GM12878 (cell line): ENCODE data around the gene GAS2L2. TPM values are rescaled to one million over a fixed set of nuclear protein-coding genes. Genes with fewer than 3 reads are reported as not detected.

Experiments
- ATAC-seq: fragments of 200-7000 bp; cut with Tn5 transposase; 3 replicates; pipeline ENCODE4 v1.9.1; 2020; ENCODE audit warnings: mild to moderate bottlenecking, moderate library complexity
- BruUV-seq: library from RNA; stranded (reverse); fragments of 400-500 nt; replicated peaks from 2 replicates; lab custom pipeline; 2021; lab: Mats Ljungman, UMichigan
- CTCF ChIA-PET: fragments of 300-600 bp; sonication (Branson Sonifier 250); formaldehyde crosslinking; extraction: SDS; loops from one replicate; lab custom pipeline; 2021; ENCODE audit warnings: inconsistent platforms; lab: Yijun Ruan, JAX
- POLR2A ChIA-PET: fragments of 350-600 bp; formaldehyde crosslinking; extraction: SDS; loops from one replicate; lab custom pipeline; 2021; ENCODE audit warnings: inconsistent platforms; lab: Charles Lee
- RAD21 ChIA-PET: fragments of 300-600 bp; sonication (Branson Sonifier 250); formaldehyde crosslinking; loops from one replicate; lab custom pipeline; 2023; ENCODE audit warnings: antibody characterized with exemption; ENCODE audit not compliant: unreplicated experiment; lab: Charles Lee
- SMC1A ChIA-PET: fragments of 300-600 bp; sonication (Branson Sonifier 250); formaldehyde crosslinking; loops from one replicate; lab custom pipeline; 2023; ENCODE audit not compliant: unreplicated experiment, uncharacterized antibody; lab: Charles Lee
- DNase-seq: peaks from one replicate; pipeline ENCODE4 v3.0.0-alpha.2; 2011; ENCODE audit warnings: low read depth, low spot score
- FAIRE-seq: peaks from 3 replicates; lab custom pipeline; 2011; peaks lifted over from hg19 to GRCh38; lab: Jason Lieb, UNC
- H2AFZ ChIP-seq: 2 replicates; pipeline ENCODE4 v1.6.0; 2011; ENCODE audit warnings: low read depth, low read length, control low read depth; ENCODE audit not compliant: control insufficient read depth
- H3K27ac ChIP-seq: 2 replicates; pipeline ENCODE4 v1.5.1; 2011; ENCODE audit warnings: control low read depth; ENCODE audit not compliant: control insufficient read depth, insufficient read depth
- H3K27me3 ChIP-seq, 2 experiments: replicated peaks in 1 of 2; 2 replicates each; pipeline versions ENCODE4 v1.6.0 to v1.6.1; 2011; ENCODE audit warnings: low read length in 1 of 2; ENCODE audit not compliant: control insufficient read depth in 2 of 2, insufficient read depth in 2 of 2
- H3K36me3 ChIP-seq, 2 experiments: 2 replicates each; pipeline ENCODE4 v1.5.1; 2011; ENCODE audit warnings: low read length in 1 of 2; ENCODE audit not compliant: control insufficient read depth in 2 of 2, insufficient read depth in 2 of 2
- H3K4me1 ChIP-seq: 2 replicates; pipeline ENCODE4 v1.6.1; 2011; ENCODE audit warnings: mild to moderate bottlenecking, low read length, moderate library complexity, mixed read lengths; ENCODE audit not compliant: control insufficient read depth, insufficient read depth
- H3K4me2 ChIP-seq: 2 replicates; pipeline ENCODE4 v1.6.0; 2011; ENCODE audit warnings: control low read depth; ENCODE audit not compliant: control insufficient read depth, insufficient read depth
- H3K4me3 ChIP-seq: fragments of 200-600 bp; sonication (generic); 2 replicates; pipeline ENCODE4 v1.5.1; 2016
- H3K79me2 ChIP-seq: 2 replicates; pipeline ENCODE4 v1.6.0; 2011; ENCODE audit warnings: low read length; ENCODE audit not compliant: control insufficient read depth, insufficient read depth
- H3K9ac ChIP-seq: 2 replicates; pipeline ENCODE4 v1.8.0; 2011; ENCODE audit warnings: low read length, control low read depth, mixed read lengths; ENCODE audit not compliant: control insufficient read depth, insufficient read depth
- H3K9me3 ChIP-seq: replicated peaks from 3 replicates; pipeline ENCODE4 v1.5.1; 2011; ENCODE audit warnings: mild to moderate bottlenecking, low read length; ENCODE audit not compliant: control insufficient read depth, insufficient read depth
- H4K20me1 ChIP-seq: 2 replicates; pipeline ENCODE4 v1.6.0; 2011; ENCODE audit not compliant: control insufficient read depth, insufficient read depth
- CREM ChIP-seq: IDR thresholded peaks from 2 replicates; pipeline ENCODE4 v1.6.1; 2014; ENCODE audit warnings: antibody characterized with exemption, low read depth
- IKZF2 ChIP-seq, 2 experiments: fragments of 450-650 bp; IDR thresholded peaks; 2 replicates each; pipeline ENCODE4 v1.6.1; 2017; ENCODE audit warnings: mild to moderate bottlenecking in 2 of 2, moderate library complexity in 2 of 2
- NRF1 ChIP-seq: conservative IDR thresholded peaks from 2 replicates; pipeline ENCODE4 v1.6.1; 2011; ENCODE audit warnings: mild to moderate bottlenecking, low read depth, low read length, improper control_type of control experiment
- SREBF2 ChIP-seq: IDR thresholded peaks from 2 replicates; pipeline ENCODE4 v1.6.1; 2012; ENCODE audit warnings: mild to moderate bottlenecking, low read length
- STAT1 ChIP-seq: fragments of 450-650 bp; conservative IDR thresholded peaks from 2 replicates; pipeline ENCODE4 v1.6.1; 2014; ENCODE audit warnings: antibody characterized with exemption, mild to moderate bottlenecking
- ZNF622 ChIP-seq: fragments of 450-650 bp; IDR thresholded peaks from 2 replicates; pipeline ENCODE4 v1.6.1; 2017; ENCODE audit warnings: mild to moderate bottlenecking, inconsistent platforms
- WGBS: methylation state at CpG from one replicate; pipeline ENCODE4 v1.1.6; 2016; ENCODE audit warnings: low lambda C conversion rate; ENCODE audit not compliant: insufficient replicate concordance, insufficient coverage; ENCODE audit errors: missing lambda C conversion rate; 5-methylcytosine and 5-hydroxymethylcytosine counted together
- in situ Hi-C: fragments of 300-500 bp; cut with MboI; formaldehyde crosslinking; loops from 9 replicates; pipeline ENCODE4 v1.14.3; 2018; ENCODE audit warnings: mixed read lengths
- intact Hi-C: fragments of 100-400 bp; cut with micrococcal nuclease; formaldehyde crosslinking; loops from one replicate; pipeline ENCODE4 v1.14.2; 2022; ENCODE audit not compliant: unreplicated experiment
- polyA plus RNA-seq, 11 experiments: library from polyadenylated mRNA; depleted of rRNA in 4 of 11; unstranded in 6 of 11; stranded (reverse) in 5 of 11; fragments of >200 nt; fragmentation: Nextera tagmentation in 4 of 11; fragmentation: Illumina TruSeq in 1 of 11; extraction: Ambion mirVana in 4 of 11; extraction: Trizol in 1 of 11; gene quantifications; 1 replicate in 1 of 11; 2 replicates in 10 of 11; pipeline versions ENCODE4 v1.2.1 to v1.2.3, GENCODE V29; 2011 to 2016; ENCODE audit warnings: inconsistent platforms in 2 of 11, missing spikeins in 2 of 11, low read depth in 1 of 11
- total RNA-seq, 4 experiments: library from RNA; depleted of rRNA in 3 of 4; stranded (reverse); fragments of >200 nt in 3 of 4; fragmentation: Illumina TruSeq in 1 of 4; extraction: Trizol in 1 of 4; gene quantifications; 2 replicates each; pipeline versions ENCODE4 v1.2.1 to v1.2.3, GENCODE V29; 2013 to 2021
- TF ChIP-seq, protein P1 (sequence below): IDR thresholded peaks from 2 replicates; pipeline ENCODE4 v1.6.1; 2012; ENCODE audit warnings: improper control_type of control experiment, low read depth, low read length; ENCODE audit not compliant: insufficient replicate concordance

Gene GAS2L2
- total and polyA plus RNA-seq, 10 of the 15 experiments (the other 5 are each of a cell fraction or from before 2014, with no cell fraction given): 0.01 TPM; not detected in 9

DNA sequence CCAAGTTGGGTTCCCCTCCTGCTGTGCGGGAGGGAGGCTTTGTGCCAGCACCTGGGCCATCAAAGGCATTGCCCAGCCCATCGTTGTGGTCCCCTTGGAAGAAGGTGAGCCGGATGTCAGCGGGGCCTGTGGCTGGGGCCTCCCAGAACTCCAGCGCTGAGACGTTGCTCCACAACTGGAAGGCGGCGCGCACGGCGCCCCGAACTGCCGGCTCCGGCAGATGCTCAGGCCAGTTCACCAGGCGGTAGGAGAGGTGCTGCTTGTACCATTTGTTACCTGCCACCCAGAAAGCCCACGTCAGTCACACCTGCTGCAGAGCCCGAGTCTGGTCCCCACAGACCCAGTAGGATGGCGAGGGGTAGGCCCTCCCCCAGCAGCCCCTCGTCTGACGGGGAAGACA, 20.1 kb upstream of the GAS2L2 start:
- no peaks in the 10 kb centered on the region for H3K4me1 ChIP-seq
- no TSS peak for BruUV-seq
- intact Hi-C loops: no loop called here
- H4K20me1 ChIP-seq: no peaks in the 10 kb centered on the region
- ATAC-seq: no peak
- no peak for DNase-seq
- no peak overlapping the region for H3K9ac ChIP-seq
- RAD21 ChIA-PET: no interaction called here
- CTCF ChIA-PET: no interaction called here
- no peaks in the 10 kb centered on the region for H3K9me3 ChIP-seq
- no peaks in the 10 kb centered on the region for H3K36me3 ChIP-seq
- in situ Hi-C loops: no loop called here
- POLR2A ChIA-PET: no interaction called here
- H3K79me2 ChIP-seq: no peaks in the 10 kb centered on the region
- WGBS: 42% methylated on average over 20 of the region's 20 CpGs
- TF ChIP-seq SREBF2: no peak
- no peak for TF ChIP-seq IKZF2 (IDR thresholded peaks at IDR 0.05)
- TF ChIP-seq STAT1: no peak
- TF ChIP-seq, protein P1, sequence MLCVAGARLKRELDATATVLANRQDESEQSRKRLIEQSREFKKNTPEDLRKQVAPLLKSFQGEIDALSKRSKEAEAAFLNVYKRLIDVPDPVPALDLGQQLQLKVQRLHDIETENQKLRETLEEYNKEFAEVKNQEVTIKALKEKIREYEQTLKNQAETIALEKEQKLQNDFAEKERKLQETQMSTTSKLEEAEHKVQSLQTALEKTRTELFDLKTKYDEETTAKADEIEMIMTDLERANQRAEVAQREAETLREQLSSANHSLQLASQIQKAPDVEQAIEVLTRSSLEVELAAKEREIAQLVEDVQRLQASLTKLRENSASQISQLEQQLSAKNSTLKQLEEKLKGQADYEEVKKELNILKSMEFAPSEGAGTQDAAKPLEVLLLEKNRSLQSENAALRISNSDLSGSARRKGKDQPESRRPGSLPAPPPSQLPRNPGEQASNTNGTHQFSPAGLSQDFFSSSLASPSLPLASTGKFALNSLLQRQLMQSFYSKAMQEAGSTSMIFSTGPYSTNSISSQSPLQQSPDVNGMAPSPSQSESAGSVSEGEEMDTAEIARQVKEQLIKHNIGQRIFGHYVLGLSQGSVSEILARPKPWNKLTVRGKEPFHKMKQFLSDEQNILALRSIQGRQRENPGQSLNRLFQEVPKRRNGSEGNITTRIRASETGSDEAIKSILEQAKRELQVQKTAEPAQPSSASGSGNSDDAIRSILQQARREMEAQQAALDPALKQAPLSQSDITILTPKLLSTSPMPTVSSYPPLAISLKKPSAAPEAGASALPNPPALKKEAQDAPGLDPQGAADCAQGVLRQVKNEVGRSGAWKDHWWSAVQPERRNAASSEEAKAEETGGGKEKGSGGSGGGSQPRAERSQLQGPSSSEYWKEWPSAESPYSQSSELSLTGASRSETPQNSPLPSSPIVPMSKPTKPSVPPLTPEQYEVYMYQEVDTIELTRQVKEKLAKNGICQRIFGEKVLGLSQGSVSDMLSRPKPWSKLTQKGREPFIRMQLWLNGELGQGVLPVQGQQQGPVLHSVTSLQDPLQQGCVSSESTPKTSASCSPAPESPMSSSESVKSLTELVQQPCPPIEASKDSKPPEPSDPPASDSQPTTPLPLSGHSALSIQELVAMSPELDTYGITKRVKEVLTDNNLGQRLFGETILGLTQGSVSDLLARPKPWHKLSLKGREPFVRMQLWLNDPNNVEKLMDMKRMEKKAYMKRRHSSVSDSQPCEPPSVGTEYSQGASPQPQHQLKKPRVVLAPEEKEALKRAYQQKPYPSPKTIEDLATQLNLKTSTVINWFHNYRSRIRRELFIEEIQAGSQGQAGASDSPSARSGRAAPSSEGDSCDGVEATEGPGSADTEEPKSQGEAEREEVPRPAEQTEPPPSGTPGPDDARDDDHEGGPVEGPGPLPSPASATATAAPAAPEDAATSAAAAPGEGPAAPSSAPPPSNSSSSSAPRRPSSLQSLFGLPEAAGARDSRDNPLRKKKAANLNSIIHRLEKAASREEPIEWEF: no peak
- no peak for TF ChIP-seq ZNF622
- no peak for TF ChIP-seq NRF1
- no peak for TF ChIP-seq CREM
- FAIRE-seq: no peak
- H3K4me2 ChIP-seq: no peak overlapping the region
- no peak overlapping the region for H3K4me3 ChIP-seq
- SMC1A ChIA-PET: no interaction called here
- no peak overlapping the region for H3K27ac ChIP-seq
- H3K27me3 ChIP-seq: peaks cover 5 to 6% of the 10 kb centered on the region in 2 experiments
- no peak overlapping the region for H2AFZ ChIP-seq
